DND-41 (cell line): ENCODE measurements around the gene IL22RA1.

ENCODE experiments used
- ATAC-seq: fragments of 200-7000 bp; cut with Tn5 transposase; 3 replicates; pipeline ENCODE4 v1.9.1; 2021; ENCODE audit warnings: low read depth; ENCODE audit not compliant: insufficient read depth
- DNase-seq: peaks from one replicate; pipeline ENCODE4 v3.0.0-alpha.2; 2020
- H2AFZ ChIP-seq: 2 replicates; pipeline ENCODE4 v1.6.0; 2012; ENCODE audit warnings: low read depth, low read length
- H3K27ac ChIP-seq: 2 replicates; pipeline ENCODE4 v1.5.1; 2012; ENCODE audit warnings: low read length, inconsistent platforms
- H3K27me3 ChIP-seq: fragments of 200-600 bp; sonication (generic); 2 replicates; pipeline ENCODE4 v1.6.0; 2012; ENCODE audit warnings: low read length, mild to moderate bottlenecking, inconsistent platforms; ENCODE audit not compliant: insufficient read depth, poor library complexity
- H3K36me3 ChIP-seq: 2 replicates; pipeline ENCODE4 v1.5.1; 2012; ENCODE audit warnings: low read length, inconsistent platforms; ENCODE audit not compliant: insufficient read depth
- H3K4me1 ChIP-seq: 2 replicates; pipeline ENCODE4 v1.5.1; 2012; ENCODE audit warnings: mild to moderate bottlenecking, low read length; ENCODE audit not compliant: insufficient read depth
- H3K4me2 ChIP-seq: 2 replicates; pipeline ENCODE4 v1.6.0; 2012; ENCODE audit warnings: mild to moderate bottlenecking, moderate library complexity, low read length, inconsistent platforms; ENCODE audit not compliant: insufficient read depth
- H3K4me3 ChIP-seq, 2 experiments: fragments of 200-600 bp in 1 of 2; shearing (Covaris generic) in 1 of 2; 2 replicates each; pipeline ENCODE4 v1.5.1; 2012 to 2016; ENCODE audit warnings: inconsistent platforms in 2 of 2, low read length in 2 of 2, mild to moderate bottlenecking in 2 of 2, low read depth in 1 of 2, moderate library complexity in 1 of 2
- H3K79me2 ChIP-seq: 2 replicates; pipeline ENCODE4 v1.6.0; 2012; ENCODE audit warnings: low read length, inconsistent platforms; ENCODE audit not compliant: insufficient read depth
- H3K9ac ChIP-seq: 2 replicates; pipeline ENCODE4 v1.6.0; 2012; ENCODE audit warnings: low read depth, mild to moderate bottlenecking, inconsistent platforms, low read length, moderate library complexity
- H3K9me3 ChIP-seq: 2 replicates; pipeline ENCODE4 v1.5.1; 2012; ENCODE audit warnings: low read length, moderate library complexity, mild to moderate bottlenecking, inconsistent platforms; ENCODE audit not compliant: insufficient read depth, severe bottlenecking
- H4K20me1 ChIP-seq: 2 replicates; pipeline ENCODE4 v1.6.0; 2012; ENCODE audit warnings: low read length; ENCODE audit not compliant: insufficient read depth
- EZH2 ChIP-seq: IDR thresholded peaks from 3 replicates; pipeline ENCODE4 v1.6.1; 2012; ENCODE audit warnings: borderline replicate concordance, low read depth, mild to moderate bottlenecking, moderate library complexity, low read length, inconsistent platforms; ENCODE audit not compliant: severe bottlenecking
- TF ChIP-seq, protein P1 (sequence below): IDR thresholded peaks from 2 replicates; pipeline ENCODE4 v1.5.1; 2012; ENCODE audit warnings: borderline replicate concordance, low read length, moderate library complexity, mild to moderate bottlenecking; ENCODE audit not compliant: poor library complexity, severe bottlenecking; ENCODE audit errors: extremely low read depth

IL22RA1 gene

DNA sequence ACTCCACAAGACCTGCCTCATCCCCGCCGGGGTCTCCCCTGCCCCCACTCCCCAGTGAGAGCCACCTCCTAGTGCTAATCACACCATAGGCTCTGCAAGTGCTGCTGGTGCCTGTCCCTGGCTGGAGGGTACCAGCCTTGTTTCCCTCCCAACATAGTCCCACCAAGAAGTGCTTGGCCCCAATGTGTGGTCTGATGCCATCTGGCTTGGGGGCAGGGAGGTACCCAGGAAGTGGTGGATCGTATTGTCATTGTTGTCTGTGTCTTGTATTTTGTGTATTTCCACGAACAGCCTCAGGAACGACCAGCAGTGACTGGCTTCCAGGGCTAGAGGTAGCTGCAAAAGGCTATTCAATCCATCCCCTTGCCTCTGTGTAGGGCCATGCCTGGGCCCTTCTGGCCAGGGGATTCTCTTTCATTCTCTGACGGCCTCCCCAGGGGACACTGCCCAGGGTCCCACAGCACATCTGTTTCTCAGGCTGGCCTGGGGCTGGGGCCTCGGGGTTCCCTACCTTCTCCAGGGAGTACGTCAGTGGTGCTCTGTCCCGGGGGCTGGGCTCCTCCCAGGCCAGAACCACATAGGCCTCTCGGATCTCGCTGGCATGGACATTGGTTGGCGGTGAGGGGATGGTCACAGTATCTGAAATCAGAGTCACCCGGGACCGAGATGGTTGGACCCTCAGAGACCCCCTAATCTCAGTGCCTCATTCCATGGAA, 53.8 kb downstream of the IL22RA1 start:
- Histone ChIP-seq H3K27me3 (no peaks in the 10 kb centered on the region), H2AFZ (no peak overlapping the region), H3K9ac (no peak overlapping the region), H3K79me2 (no peaks in the 10 kb centered on the region), H3K4me1 (0 out of 2 replicates have a peak, but pooled peaks cover 4% of the 10 kb centered on the region), H3K4me3 (no peak overlapping the region), H3K4me2 (no peak overlapping the region), H3K27ac (no peak overlapping the region), H3K9me3 (no peaks in the 10 kb centered on the region), H3K36me3 (no peaks in the 10 kb centered on the region), H4K20me1 (no peaks in the 10 kb centered on the region; the same call in 1 of the 2 replicates)
- TF ChIP-seq, protein P1, sequence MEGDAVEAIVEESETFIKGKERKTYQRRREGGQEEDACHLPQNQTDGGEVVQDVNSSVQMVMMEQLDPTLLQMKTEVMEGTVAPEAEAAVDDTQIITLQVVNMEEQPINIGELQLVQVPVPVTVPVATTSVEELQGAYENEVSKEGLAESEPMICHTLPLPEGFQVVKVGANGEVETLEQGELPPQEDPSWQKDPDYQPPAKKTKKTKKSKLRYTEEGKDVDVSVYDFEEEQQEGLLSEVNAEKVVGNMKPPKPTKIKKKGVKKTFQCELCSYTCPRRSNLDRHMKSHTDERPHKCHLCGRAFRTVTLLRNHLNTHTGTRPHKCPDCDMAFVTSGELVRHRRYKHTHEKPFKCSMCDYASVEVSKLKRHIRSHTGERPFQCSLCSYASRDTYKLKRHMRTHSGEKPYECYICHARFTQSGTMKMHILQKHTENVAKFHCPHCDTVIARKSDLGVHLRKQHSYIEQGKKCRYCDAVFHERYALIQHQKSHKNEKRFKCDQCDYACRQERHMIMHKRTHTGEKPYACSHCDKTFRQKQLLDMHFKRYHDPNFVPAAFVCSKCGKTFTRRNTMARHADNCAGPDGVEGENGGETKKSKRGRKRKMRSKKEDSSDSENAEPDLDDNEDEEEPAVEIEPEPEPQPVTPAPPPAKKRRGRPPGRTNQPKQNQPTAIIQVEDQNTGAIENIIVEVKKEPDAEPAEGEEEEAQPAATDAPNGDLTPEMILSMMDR, result peak; percentile 22
- no peak for TF ChIP-seq EZH2
- DNase-seq, result peak; percentile 60
- peak; percentile 86 for ATAC-seq

DNA sequence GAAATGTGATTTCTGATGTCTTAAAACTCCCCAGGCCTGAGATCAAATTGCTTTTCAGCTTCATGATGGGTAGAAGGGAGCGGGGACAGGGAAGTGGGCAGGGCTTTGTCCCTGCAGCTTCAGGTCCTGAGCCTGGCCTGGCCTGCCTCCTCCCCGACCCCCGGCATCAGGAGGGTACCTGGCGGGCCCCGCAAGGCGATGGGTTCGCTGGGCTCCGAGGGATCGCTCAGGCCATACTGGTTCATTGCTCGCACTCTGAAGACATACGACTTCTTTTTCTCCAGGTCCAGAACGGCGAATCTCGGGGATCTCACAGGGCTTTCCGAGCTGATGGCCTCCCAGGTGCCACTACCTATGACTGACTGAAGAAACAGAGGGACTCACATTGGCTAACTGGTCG, 56.5 kb downstream of the IL22RA1 start:
- TF ChIP-seq, protein P1, result no peak
- TF ChIP-seq EZH2, result no peak
- Histone ChIP-seq H3K9ac (no peak overlapping the region), H2AFZ (no peak overlapping the region), H4K20me1 (no peaks in the 10 kb centered on the region; the same call in 1 of the 2 replicates), H3K36me3 (no peaks in the 10 kb centered on the region), H3K79me2 (no peaks in the 10 kb centered on the region), H3K4me1 (0 out of 2 replicates have a peak, but pooled peaks cover 4% of the 10 kb centered on the region), H3K4me3 (no peak overlapping the region), H3K27ac (no peak overlapping the region), H3K27me3 (peaks cover 4% of the 10 kb centered on the region), H3K4me2 (no peak overlapping the region), H3K9me3 (no peaks in the 10 kb centered on the region)
- no peak for ATAC-seq
- no peak for DNase-seq

DNA sequence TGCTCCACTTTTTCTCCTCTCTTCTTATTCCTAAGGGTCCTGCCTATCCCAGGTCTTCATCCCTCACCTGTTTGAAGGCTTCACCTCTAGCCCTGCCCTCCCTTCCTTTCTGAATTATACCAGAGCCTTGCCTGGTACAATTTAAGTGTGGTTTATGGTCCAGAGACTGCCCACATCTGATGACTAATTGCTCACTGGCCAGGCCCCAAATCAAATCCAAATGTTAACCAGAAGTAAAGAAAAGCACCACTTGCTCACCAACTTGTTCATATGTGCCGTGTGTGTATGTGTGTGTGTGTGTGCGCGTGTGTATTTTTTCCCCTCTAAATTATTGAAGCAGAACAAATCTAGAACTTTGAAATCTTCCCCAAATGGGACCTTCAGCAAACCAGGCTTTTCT, 57.4 kb downstream of the IL22RA1 start:
- H3K27me3 ChIP-seq, result peaks cover 4% of the 10 kb centered on the region
- H3K9ac ChIP-seq, result no peak overlapping the region
- no peaks in the 10 kb centered on the region; the same call in 1 of the 2 replicates for H4K20me1 ChIP-seq
- no peaks in the 10 kb centered on the region for H3K9me3 ChIP-seq
- H3K79me2 ChIP-seq, result no peaks in the 10 kb centered on the region
- no peak for DNase-seq
- no peak overlapping the region for H3K4me3 ChIP-seq
- H2AFZ ChIP-seq, result no peak overlapping the region
- TF ChIP-seq, protein P1, result no peak
- TF ChIP-seq EZH2, result no peak
- ATAC-seq, result no peak
- no peaks in the 10 kb centered on the region for H3K36me3 ChIP-seq
- H3K4me1 ChIP-seq, result 0 out of 2 replicates have a peak, but pooled peaks cover 4% of the 10 kb centered on the region
- H3K4me2 ChIP-seq, result no peak overlapping the region
- H3K27ac ChIP-seq, result no peak overlapping the region
